CD4-positive, alpha-beta T cell treated with Interleukin-4 for 1 hour (primary cell): Measurements from ENCODE around the gene IFI6.
"Not testable (repeated sequence)": the region's sequence is repeated elsewhere in the genome, so short reads cannot be mapped to it uniquely, and the experiment has no call there.

Experiments
- DNase-seq, 2 donors: peaks; one replicate each; pipeline ENCODE4 v3.0.0-alpha.2; 2020 to 2022

IFI6 gene

GRCh38 chr1:27649306-27649635, 22.7 kb downstream of the IFI6 start:
- no peak for DNase-seq

DNA sequence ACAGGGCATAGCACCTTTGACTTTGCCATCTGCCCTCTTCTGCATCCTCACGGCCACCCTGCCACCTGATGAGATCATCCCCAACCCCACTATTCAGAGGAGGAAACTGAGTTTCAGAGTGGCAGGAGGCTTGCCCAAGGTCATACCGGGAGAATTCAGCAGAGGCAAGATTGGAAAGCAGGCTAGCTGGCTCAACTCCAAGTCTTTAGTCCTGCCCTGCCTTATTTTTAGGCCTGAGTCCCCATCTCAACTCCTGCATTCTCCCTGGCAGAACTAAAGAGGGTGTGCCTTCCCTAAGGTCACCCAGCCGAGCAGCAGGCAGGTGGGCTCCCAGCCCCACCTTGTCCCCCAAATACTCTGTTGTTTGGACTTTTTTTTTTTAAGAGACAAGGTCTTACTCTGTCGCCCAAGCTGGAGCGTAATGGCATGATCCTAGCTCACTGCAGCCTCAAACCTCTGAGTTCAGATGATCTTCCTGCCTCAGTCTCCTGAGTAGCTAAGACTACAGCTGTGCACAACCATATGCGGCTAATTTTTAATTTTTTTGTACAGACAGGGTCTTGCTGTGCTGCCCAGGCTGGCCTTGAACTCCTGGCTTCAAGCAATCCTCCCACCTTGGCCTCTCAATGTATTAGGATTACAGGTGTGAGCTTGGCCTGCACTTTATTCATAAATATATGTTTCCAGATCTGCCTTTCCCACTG, 23.2 kb downstream of the IFI6 start:
- no peak for DNase-seq

DNA sequence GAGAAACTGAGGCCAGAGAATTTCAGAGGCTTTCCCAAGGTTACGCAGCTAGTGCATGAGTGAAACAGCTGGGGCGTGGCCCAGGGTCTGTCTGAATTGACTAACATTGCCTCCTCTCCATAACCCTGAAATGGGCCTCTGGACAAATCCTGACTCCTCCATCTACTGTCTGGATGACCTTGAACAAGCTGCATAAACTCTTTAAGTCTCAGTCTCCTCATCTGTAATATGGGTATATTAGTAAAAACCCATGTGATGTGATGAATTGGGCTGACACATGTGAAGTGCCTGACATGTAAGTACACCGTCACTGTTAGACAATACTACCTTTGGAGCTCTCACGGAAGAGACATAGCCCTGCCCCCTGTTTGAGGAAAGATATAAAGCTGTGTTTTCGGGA, 24.7 kb downstream of the IFI6 start:
- DNase-seq, result no peak

DNA sequence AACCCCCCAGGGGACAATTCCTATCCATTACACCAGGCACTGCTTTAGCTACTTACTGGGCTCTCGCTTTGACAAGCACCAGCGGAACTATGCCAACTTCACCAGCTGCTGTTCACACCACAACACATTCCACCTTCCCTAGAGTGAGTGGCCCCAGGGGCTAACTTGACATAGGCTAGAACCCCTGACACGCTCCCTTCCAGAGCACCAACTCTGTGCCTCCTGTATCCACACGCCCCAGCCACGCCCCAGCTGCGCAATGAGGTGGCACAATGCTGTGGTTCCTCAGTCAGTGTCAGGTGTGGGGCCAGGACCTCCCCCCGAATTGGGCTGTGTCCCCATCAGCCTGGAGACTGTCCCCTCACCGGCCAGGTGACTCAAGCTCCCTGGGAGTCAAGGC, 25.3 kb downstream of the IFI6 start:
- DNase-seq, result no peak

DNA sequence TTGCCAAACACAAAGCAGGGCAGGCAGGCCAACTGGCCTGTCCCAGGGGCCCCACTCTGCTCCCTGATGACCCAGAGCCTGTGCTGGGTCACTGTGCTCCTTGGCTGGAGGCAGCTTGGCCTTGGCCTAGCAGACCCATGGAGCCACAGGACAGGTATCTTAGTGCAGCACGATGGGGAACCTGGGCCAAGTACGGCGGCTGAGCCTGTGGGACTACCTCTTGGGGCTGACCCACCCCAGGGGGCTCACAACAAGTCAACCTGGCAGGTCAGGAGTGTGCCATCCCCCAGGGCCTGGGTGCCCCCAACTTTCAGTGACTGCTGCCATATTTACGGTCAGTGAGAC, 26.9 kb downstream of the IFI6 start:
- no peak for DNase-seq

DNA sequence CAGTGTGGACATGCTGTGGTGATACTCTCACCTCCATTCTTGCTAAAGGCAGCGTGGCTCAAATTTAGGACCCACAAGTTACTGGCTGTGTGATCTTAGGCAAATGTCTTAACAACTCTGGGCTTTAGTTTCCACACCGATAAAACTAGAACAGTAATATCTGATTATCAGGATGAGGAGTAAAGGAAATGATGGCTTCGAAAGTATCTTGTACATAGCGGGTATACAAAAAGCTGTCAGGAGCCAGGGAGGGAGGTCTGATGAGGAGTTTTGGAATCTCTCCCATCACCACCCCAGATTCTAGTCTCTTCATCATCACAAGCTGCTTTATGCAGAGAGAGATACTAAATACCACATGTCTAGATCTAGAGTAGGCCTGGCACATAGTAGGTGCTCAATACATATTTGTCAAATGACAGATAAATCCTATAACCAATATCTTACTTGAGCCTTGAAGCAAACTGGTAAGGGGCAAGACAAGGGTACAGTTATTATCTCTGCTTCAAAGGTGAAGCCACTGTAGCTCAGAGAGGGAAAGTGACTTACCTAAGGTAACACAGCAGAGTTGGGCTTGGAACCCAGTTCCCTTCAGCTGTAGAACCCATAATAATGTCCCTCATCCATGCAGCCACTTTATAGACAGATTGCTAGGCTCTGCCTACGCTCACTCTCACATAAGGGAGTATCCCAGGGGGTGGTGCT, 27.5 kb downstream of the IFI6 start:
- no peak for DNase-seq

GRCh38 chr1:27643600-27644368, 28.2 kb downstream of the IFI6 start:
- peak; percentile 78 to 81 for DNase-seq

GRCh38 chr1:27640514-27640913, 31.5 kb downstream of the IFI6 start:
- DNase-seq, result not testable (repeated sequence)

DNA sequence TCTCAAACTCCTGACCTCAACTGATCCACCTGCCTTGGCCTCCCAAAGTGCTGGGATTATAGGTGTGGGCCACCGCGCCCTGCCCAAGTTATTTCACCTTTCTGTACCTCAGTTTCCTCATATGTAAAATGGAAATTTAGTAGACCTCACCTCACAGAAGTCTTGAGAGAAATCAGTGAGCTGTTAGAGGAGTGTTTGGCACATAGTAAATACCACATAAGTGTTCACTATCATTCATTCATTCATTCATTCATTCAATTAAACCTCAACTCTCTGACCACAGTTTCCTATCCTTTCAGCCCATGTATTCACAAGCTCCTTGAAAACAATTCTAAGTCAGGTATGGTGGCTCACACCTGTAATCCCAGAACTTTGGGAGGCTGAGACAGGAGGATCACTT, 33.2 kb downstream of the IFI6 start:
- DNase-seq, result no peak

DNA sequence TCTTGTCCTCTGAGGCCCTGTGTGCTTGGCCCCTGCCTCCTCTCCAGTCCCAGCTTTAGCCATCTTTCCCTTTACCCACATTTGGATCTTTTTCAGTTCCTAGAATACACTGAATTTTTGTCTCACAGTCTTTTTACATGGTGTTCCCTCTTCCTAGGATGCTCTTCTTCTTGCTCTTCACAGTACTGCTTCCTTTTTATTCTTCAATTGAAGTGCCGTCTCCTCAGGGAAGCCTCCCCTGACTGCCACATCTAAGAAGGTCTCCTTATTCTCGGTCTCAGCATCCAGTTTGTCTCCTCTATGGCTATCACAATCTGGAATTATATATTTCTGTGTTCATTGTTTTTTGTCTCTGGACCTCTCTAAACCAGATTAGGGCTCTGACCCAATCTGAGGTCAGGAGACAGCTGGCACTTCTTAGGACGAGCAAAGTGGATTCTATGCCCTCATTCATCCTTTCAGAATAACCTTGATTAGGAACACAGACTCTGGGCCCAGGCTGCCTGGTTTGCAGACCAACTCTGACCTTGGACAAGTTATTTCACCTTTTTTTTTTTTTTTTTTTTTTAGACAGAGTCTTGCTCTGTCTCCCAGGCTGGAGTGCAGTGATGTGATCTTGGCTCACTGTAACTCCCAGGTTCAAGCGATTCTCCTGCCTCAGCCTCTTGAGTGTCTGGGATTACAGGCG, 33.8 kb downstream of the IFI6 start:
- DNase-seq, result no peak

DNA sequence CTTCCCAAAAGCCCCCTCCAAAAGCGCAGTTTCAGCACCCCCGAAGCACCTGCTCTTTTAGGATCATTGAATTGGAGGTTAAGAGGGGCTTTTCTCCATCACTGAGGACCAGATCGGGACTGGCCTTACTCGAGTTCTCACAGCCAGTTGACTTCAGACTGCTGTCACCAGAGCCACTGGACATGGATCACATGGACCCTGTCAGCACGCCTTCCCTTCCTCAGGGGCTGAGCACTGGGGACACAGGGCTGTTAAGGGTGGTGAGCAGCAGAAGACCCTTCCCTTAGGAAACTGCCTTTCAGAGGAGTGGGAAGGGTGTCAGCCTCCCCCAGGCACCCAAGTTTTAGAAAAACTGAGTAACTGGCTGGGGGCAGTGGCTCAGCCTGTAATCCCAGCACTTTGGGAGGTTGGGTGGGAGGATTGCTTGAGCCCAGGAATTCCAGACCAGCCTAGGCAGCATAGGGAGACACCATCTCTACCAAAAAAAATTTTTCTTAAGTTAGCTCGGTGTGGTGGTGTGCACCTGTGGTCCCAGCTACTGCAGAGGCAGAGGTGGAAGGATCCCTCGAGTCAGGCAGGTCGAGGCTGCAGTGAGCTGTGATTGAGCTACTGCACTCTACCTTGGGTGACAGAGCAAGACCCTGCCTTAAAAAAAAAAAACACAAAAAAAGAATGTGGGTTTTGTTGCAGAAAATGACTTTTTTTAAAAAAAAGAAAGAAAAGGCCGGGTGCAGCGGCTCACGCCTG, 36.4 kb downstream of the IFI6 start:
- no peak for DNase-seq

DNA sequence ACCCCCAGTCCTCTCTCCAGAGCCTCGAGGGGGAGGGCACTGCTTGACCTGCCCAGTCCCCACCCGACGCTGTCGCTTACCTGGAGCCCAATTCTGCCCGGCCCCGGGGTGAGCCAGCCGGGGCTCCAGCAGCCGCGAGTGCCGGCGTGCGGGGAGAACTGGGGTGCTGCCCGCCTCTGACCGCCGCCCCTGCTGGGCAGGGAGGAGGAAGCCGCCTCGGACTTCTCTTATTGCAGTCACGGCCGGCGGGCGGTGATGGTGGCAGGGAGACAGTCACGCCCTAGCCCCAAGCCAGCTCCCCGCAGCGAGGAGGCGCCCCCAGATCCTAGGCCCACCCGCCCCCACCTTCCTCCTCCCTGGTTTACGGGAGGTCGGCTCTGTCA, 37.0 kb downstream of the IFI6 start, which contains the start of gene FGR:
Gene FGR (minus strand): TSS at position 201 of the 383 bp plus-strand sequence. CDS start 11,269 bp downstream, outside the sequence.
- peak in 1 of 2 donors; percentile 55 for DNase-seq

GRCh38 chr1:27634177-27634984, 37.6 kb downstream of the IFI6 start:
- DNase-seq, result peak; percentile 47 to 57

GRCh38 chr1:27633640-27634176, 38.3 kb downstream of the IFI6 start:
- no peak for DNase-seq

DNA sequence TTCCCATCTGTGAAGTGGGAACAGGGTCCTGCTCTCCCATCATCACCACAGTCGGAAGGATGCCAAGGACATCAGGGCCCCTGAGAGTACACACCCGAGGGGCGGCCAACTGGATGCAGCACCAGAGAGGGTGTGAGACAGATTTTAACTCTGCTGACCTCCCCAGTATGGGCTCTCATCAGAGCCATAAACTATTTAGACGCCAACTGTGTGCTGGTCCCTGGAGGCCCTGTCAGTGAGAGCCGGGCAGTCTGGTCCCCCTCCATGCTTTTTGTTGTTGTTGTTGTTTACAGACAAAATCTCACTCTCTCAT, 38.7 kb downstream of the IFI6 start:
- no peak for DNase-seq

DNA sequence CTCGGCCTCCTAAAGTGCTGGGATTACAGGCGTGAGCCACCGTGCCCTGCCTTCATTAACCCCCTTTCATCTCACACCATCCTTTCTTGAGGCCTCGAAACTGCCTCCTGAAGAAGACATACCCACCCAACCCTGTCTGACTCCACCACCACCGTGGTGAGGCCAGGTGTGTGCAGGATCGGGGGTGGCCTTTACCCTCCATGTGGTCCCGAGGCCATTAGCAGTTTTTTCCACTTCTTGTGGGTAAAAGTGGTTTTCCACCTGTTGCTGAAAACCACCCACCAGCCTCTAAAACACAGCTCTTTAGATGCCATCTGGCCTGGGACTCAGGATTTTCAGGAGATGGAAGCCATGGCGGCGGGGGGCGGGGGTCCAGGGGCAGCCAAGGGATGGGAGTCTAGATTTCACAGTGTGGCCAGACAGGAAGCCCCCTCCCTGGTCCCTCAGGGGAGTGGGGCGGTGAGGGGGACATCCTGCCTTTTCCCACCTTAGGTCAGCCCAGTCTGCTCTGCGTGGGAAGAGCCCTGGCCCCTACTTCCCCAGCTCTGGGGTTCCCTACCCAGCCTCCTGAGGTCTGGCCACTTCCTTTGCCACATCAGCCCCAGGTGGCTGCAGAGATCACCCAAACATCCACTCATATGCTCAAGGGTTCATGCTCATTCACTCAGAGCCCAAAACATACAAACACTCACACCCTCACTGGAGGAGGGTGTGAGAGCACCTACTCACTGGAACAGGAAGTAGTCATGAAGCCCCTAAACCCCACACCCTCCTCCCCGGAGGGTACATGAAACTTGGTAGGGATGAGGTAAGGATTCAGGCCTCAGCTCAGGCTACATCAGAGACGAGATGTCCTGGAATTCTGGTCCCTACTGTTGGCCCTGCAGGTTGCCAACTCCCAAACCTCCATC, 39.4 kb downstream of the IFI6 start:
- DNase-seq, result peak; percentile 43 to 45

DNA sequence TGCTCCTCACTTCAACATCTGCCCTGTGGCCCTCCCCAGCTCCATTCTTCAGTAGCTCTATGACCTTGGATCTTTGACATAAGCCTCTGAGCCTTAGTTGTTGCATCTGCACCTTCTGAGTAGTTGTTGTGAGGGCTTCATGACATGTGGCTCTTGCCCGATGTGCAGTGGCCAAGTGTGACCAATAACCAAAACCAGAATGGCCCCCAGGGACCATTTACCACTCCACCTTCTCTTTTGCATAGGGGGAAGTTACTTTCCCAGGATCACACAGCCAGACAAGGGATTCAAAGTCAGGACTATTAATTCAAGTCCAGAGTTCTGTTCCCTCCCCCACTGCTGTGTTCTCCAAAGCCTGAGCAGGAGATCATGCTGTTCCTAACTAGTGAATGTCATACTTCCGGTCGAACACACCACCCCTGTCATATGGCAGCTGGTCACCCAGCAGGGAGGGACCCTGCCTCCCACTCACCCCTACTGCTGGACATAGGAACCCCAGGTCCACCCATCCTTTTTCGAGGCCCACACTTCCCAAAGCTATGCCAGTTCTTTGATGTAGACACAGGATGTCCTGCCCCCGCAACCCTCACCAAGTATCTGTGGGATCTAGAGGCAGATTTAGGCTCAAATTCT, 41.0 kb downstream of the IFI6 start:
- DNase-seq, result peak in 1 of 2 donors; percentile 49

DNA sequence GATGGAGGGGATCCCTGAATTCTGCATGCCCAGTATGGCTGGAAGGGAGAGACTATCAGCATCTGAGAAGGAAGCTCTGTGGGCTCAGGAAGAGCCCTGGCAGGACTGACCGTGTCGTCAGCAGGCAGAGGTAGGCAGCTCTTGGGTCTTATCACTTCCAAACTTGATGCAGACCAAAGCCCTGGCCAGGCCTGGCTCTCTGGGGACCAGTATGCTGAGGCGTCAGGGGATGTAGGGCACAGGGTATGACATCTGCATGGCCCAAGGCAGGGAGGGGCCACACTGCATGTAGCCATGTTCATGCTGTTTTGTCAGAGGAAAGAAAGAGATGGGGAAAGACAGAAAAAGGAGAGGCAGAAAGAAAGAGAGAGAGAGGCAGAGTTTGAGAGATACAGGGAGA, 43.3 kb downstream of the IFI6 start:
- DNase-seq, result no peak

- DNase-seq, result not testable (repeated sequence)
Observed at GRCh38 chr1:27627733-27628132, 44.3 kb downstream of the IFI6 start.

GRCh38 chr1:27627061-27627460, 44.9 kb downstream of the IFI6 start:
- no peak for DNase-seq
